HG03175 (cell line): ENCODE results near the gene CYP2A13.
"Not testable (repeated sequence)": the region's sequence is repeated elsewhere in the genome, so short reads cannot be mapped to it uniquely, and the experiment has no call there.

Experiments used
- ATAC-seq: cut with Tn5 transposase; IDR thresholded peaks from one replicate; pipeline ENCODE4 v1.9.1; 2021; ENCODE audit warnings: mild to moderate bottlenecking, moderate library complexity; ENCODE audit not compliant: unreplicated experiment

Gene CYP2A13

GRCh38 chr19:41088151-41088550, at the start of gene CYP2A13:
TSS of gene CYP2A13 (plus strand) at chr19:41088451. CDS start at chr19:41088472, 21 bp downstream.
- ATAC-seq, result no peak

- ATAC-seq, result no peak
Measured at GRCh38 chr19:41039806-41040205, 48.4 kb upstream of the CYP2A13 start.

GRCh38 chr19:41045095-41045494, 43.2 kb upstream of the CYP2A13 start:
- not testable (repeated sequence) for ATAC-seq

GRCh38 chr19:41050426-41050825, 37.8 kb upstream of the CYP2A13 start:
- no peak for ATAC-seq

GRCh38 chr19:41052162-41052561, 36.1 kb upstream of the CYP2A13 start:
- ATAC-seq, result not testable (repeated sequence)

GRCh38 chr19:41053331-41053730, 34.9 kb upstream of the CYP2A13 start:
- not testable (repeated sequence) for ATAC-seq

GRCh38 chr19:41064974-41065569, 23.2 kb upstream of the CYP2A13 start:
- no peak for ATAC-seq

- ATAC-seq, result no peak
Measured at GRCh38 chr19:41076286-41076685, 12.0 kb upstream of the CYP2A13 start.

GRCh38 chr19:41083516-41083915, 4.7 kb upstream of the CYP2A13 start:
- ATAC-seq, result no peak

- ATAC-seq, result no peak
Measured at GRCh38 chr19:41085748-41086415, 2.4 kb upstream of the CYP2A13 start.

- no peak for ATAC-seq
Measured at GRCh38 chr19:41089959-41090358, 1.7 kb downstream of the CYP2A13 start.

- no peak for ATAC-seq
Measured at GRCh38 chr19:41095703-41096102, 7.5 kb downstream of the CYP2A13 start.

- ATAC-seq, result no peak
Measured at GRCh38 chr19:41096353-41096752, 8.1 kb downstream of the CYP2A13 start.

GRCh38 chr19:41097302-41097701, 9.1 kb downstream of the CYP2A13 start:
- no peak for ATAC-seq

- ATAC-seq, result no peak
Measured at GRCh38 chr19:41098762-41099161, 10.5 kb downstream of the CYP2A13 start.

GRCh38 chr19:41102210-41102609, 14.0 kb downstream of the CYP2A13 start:
- ATAC-seq, result not testable (repeated sequence)

GRCh38 chr19:41106177-41106576, 17.9 kb downstream of the CYP2A13 start:
- no peak for ATAC-seq

- ATAC-seq, result no peak
Measured at GRCh38 chr19:41111296-41111695, 23.0 kb downstream of the CYP2A13 start.

GRCh38 chr19:41111750-41112295, 23.6 kb downstream of the CYP2A13 start:
- ATAC-seq, result no peak

- no peak for ATAC-seq
Measured at GRCh38 chr19:41112728-41113290, 24.6 kb downstream of the CYP2A13 start.

GRCh38 chr19:41114132-41114531, 25.9 kb downstream of the CYP2A13 start, which contains the start of gene CYP2F1:
TSS of gene CYP2F1 (plus strand) at chr19:41114432. CDS start at chr19:41116189, 1,757 bp downstream.
- no peak for ATAC-seq

- ATAC-seq, result no peak
Measured at GRCh38 chr19:41116261-41116660, 28.0 kb downstream of the CYP2A13 start.
